ENCODE data around the gene U2AF2.

U2AF2 gene

GRCh38 chr19:55677572-55678028 lies 22.8 kb downstream of the U2AF2 start:
- no peak for DNase-seq

- no peak for DNase-seq
These were observed 23.4 kb downstream of the U2AF2 start for GRCh38 chr19:55678121-55678671.

GRCh38 chr19:55679343-55680257 lies 24.8 kb downstream of the U2AF2 start:
- no peak for DNase-seq

- DNase-seq: no peak
These were observed 25.7 kb downstream of the U2AF2 start for GRCh38 chr19:55680339-55681130.

GRCh38 chr19:55681131-55682092 lies 26.6 kb downstream of the U2AF2 start:
- DNase-seq: no peak

- no peak for DNase-seq
These were observed 28.8 kb downstream of the U2AF2 start for GRCh38 chr19:55683449-55684261.

- no peak for DNase-seq
These were observed 30.3 kb downstream of the U2AF2 start for GRCh38 chr19:55684946-55685681.

GRCh38 chr19:55685776-55686175 lies 30.9 kb downstream of the U2AF2 start:
- DNase-seq: no peak

- no peak for DNase-seq
These were observed 31.6 kb downstream of the U2AF2 start for GRCh38 chr19:55686311-55687050.

GRCh38 chr19:55687281-55688201 lies 32.7 kb downstream of the U2AF2 start:
- DNase-seq: no peak

- peak; percentile 48 for DNase-seq
These were observed 33.8 kb downstream of the U2AF2 start for GRCh38 chr19:55688422-55689218.

- DNase-seq: no peak
These were observed 34.7 kb downstream of the U2AF2 start for GRCh38 chr19:55689411-55690108.

GRCh38 chr19:55690109-55690768 lies 35.4 kb downstream of the U2AF2 start:
- no peak for DNase-seq

- DNase-seq: no peak
These were observed 36.1 kb downstream of the U2AF2 start for GRCh38 chr19:55690769-55691545.

GRCh38 chr19:55691561-55692481 lies 37.0 kb downstream of the U2AF2 start:
- no peak for DNase-seq
